Left ventricle myocardium inferior (tissue), 1 donor: ENCODE data around the gene PTPRN2. TPM values are rescaled to one million over a fixed set of nuclear protein-coding genes. Genes with fewer than 3 reads are reported as not detected.

Source experiments
- DNase-seq: peaks from one replicate; pipeline ENCODE4 v3.0.0-alpha.2; 2020
- H3K27ac ChIP-seq: fragments of 200-600 bp; replicated peaks from 2 replicates; pipeline ENCODE4 v1.8.0; 2021
- H3K27me3 ChIP-seq: fragments of 200-600 bp; 2 replicates; pipeline ENCODE4 v1.8.0; 2021; ENCODE audit warnings: low read depth
- H3K36me3 ChIP-seq: fragments of 200-600 bp; 2 replicates; pipeline ENCODE4 v1.8.0; 2021
- H3K4me1 ChIP-seq: fragments of 200-600 bp; 2 replicates; pipeline ENCODE4 v1.8.0; 2021
- H3K4me3 ChIP-seq: fragments of 200-600 bp; 2 replicates; pipeline ENCODE4 v1.8.0; 2021; ENCODE audit warnings: mild to moderate bottlenecking, moderate library complexity
- H3K9me3 ChIP-seq: fragments of 200-600 bp; replicated peaks from 2 replicates; pipeline ENCODE4 v1.8.0; 2021
- CTCF ChIP-seq: fragments of 200-600 bp; IDR thresholded peaks from 2 replicates; pipeline ENCODE4 v1.8.0; 2021; ENCODE audit warnings: antibody characterized with exemption, mild to moderate bottlenecking, borderline replicate concordance
- intact Hi-C: fragments of 100-400 bp; cut with micrococcal nuclease; formaldehyde crosslinking; loops from one replicate; pipeline ENCODE4 v1.11.0; 2022
- total RNA-seq: library from RNA; stranded (reverse); fragmentation: NEBNext Ultra II Directional; extraction: Animal tissue kit (Norgen Biotek cat#: 25700); gene quantifications from one replicate; pipeline ENCODE4 v1.2.1, GENCODE V29; 2021
- donor health status: DM: no; HTN: yes; CAD: no; lungs with severe emphysema.

Gene PTPRN2
- total RNA-seq, 1 donor from 2014 or later, result 1.3 TPM

GRCh38 chr7:157584420-157584819, 1003.2 kb downstream of the PTPRN2 start:
- intact Hi-C loops, result no loop called here
- no peaks in the 10 kb centered on the region for H3K36me3 ChIP-seq
- H3K27me3 ChIP-seq, result peaks cover 72% of the 10 kb centered on the region
- no peak for DNase-seq
- H3K27ac ChIP-seq, result no peak overlapping the region
- TF ChIP-seq CTCF, result no peak
- H3K4me3 ChIP-seq, result no peak overlapping the region
- H3K4me1 ChIP-seq, result no peaks in the 10 kb centered on the region
- peaks cover 3% of the 10 kb centered on the region for H3K9me3 ChIP-seq

GRCh38 chr7:157581740-157582139, 1005.9 kb downstream of the PTPRN2 start:
- Histone ChIP-seq H3K27ac (no peak overlapping the region), H3K36me3 (no peaks in the 10 kb centered on the region), H3K27me3 (peaks cover 54% of the 10 kb centered on the region), H3K9me3 (peaks cover 3% of the 10 kb centered on the region), H3K4me3 (no peak overlapping the region), H3K4me1 (no peaks in the 10 kb centered on the region)
- DNase-seq, result no peak
- intact Hi-C loops, result no loop called here
- no peak for TF ChIP-seq CTCF

GRCh38 chr7:157580324-157580723, 1007.3 kb downstream of the PTPRN2 start:
- H3K9me3 ChIP-seq, result no peaks in the 10 kb centered on the region
- no peak overlapping the region for H3K4me3 ChIP-seq
- H3K27ac ChIP-seq, result no peak overlapping the region
- no peak for TF ChIP-seq CTCF
- H3K36me3 ChIP-seq, result no peaks in the 10 kb centered on the region
- intact Hi-C loops, result no loop called here
- no peak for DNase-seq
- peaks cover 54% of the 10 kb centered on the region for H3K27me3 ChIP-seq
- no peaks in the 10 kb centered on the region for H3K4me1 ChIP-seq

GRCh38 chr7:157579425-157579824, 1008.2 kb downstream of the PTPRN2 start:
- Histone ChIP-seq H3K4me1 (no peaks in the 10 kb centered on the region), H3K27ac (no peak overlapping the region), H3K27me3 (peaks cover 54% of the 10 kb centered on the region), H3K36me3 (no peaks in the 10 kb centered on the region), H3K9me3 (no peaks in the 10 kb centered on the region), H3K4me3 (no peak overlapping the region)
- intact Hi-C loops, result no loop called here
- TF ChIP-seq CTCF, result no peak
- DNase-seq, result no peak

- TF ChIP-seq CTCF, result no peak
- no peak for DNase-seq
- Histone ChIP-seq H3K9me3 (no peaks in the 10 kb centered on the region), H3K27me3 (peaks cover 62% of the 10 kb centered on the region), H3K27ac (no peak overlapping the region), H3K4me3 (no peak overlapping the region), H3K4me1 (no peaks in the 10 kb centered on the region), H3K36me3 (no peaks in the 10 kb centered on the region)
- intact Hi-C loops, result no loop called here
Measured at GRCh38 chr7:157577796-157578339, 1009.8 kb downstream of the PTPRN2 start.
